Measurements from ENCODE around the gene NEURL1B.

Gene NEURL1B

GRCh38 chr5:172671091-172671490 lies 30.0 kb downstream of the NEURL1B start:
- POLR2A ChIA-PET, result no interaction called here
- no peaks in the 10 kb centered on the region for H3K36me3 ChIP-seq (ENCODE audit: control insufficient read depth in 2 of 2, insufficient read depth in 1 of 2, low read length in 2 of 2)
- no peaks in the 10 kb centered on the region for H3K4me1 ChIP-seq (ENCODE audit: control insufficient read depth, insufficient read depth, low read length)
- CTCF ChIA-PET, result no interaction called here
- no peak overlapping the region for H3K27ac ChIP-seq (ENCODE audit: extremely low read depth, low read depth, low read length)
- H3K9me3 ChIP-seq (ENCODE audit: control insufficient read depth, insufficient read depth, low read depth, low read length), result no peaks in the 10 kb centered on the region
- H3K4me3 ChIP-seq (ENCODE audit: low read depth, low read length), result no peak overlapping the region
- no peak for TF ChIP-seq ZFP37 (tag by site-specific recombination; IDR thresholded peaks at IDR 0.05)
- no peak for TF ChIP-seq ZSCAN5A (tag by site-specific recombination; IDR thresholded peaks at IDR 0.05)
- no peak for TF ChIP-seq ZNF670 (tag by site-specific recombination; IDR thresholded peaks at IDR 0.05; ENCODE audit: low read depth)
- no peak for TF ChIP-seq ZNF26 (tag by site-specific recombination; IDR thresholded peaks at IDR 0.05)
- no peak for TF ChIP-seq ZNF521 (tag by site-specific recombination; IDR thresholded peaks at IDR 0.05)
- no peak for TF ChIP-seq ZBTB17 (tag by site-specific recombination; IDR thresholded peaks at IDR 0.05)
- no peak for TF ChIP-seq ZIC2 (tag by site-specific recombination; IDR thresholded peaks at IDR 0.05)
- no peak for TF ChIP-seq ZNF768 (tag by site-specific recombination; IDR thresholded peaks at IDR 0.05)
- no peak for TF ChIP-seq ZNF654 (tag by site-specific recombination; IDR thresholded peaks at IDR 0.05; ENCODE audit: low read depth)
- no peak for TF ChIP-seq ZXDB (tag by site-specific recombination; IDR thresholded peaks at IDR 0.05)
- no peak for TF ChIP-seq ZFP69B (tag by site-specific recombination; IDR thresholded peaks at IDR 0.05)
- TF ChIP-seq ZNF549 (tag by site-specific recombination; IDR thresholded peaks at IDR 0.05), result no peak
- no peak for TF ChIP-seq ZNF791 (tag by site-specific recombination; IDR thresholded peaks at IDR 0.05)
- TF ChIP-seq ZNF354C (tag by site-specific recombination; IDR thresholded peaks at IDR 0.05; ENCODE audit: borderline replicate concordance, low read depth), result no peak
- TF ChIP-seq ZNF37A (tag by site-specific recombination; IDR thresholded peaks at IDR 0.05), result no peak

GRCh38 chr5:172672681-172673080 lies 31.6 kb downstream of the NEURL1B start:
- Histone ChIP-seq H3K27ac (ENCODE audit: extremely low read depth, low read depth, low read length) (no peak overlapping the region), H3K4me1 (ENCODE audit: control insufficient read depth, insufficient read depth, low read length) (no peaks in the 10 kb centered on the region), H3K36me3 (ENCODE audit: control insufficient read depth in 2 of 2, insufficient read depth in 1 of 2, low read length in 2 of 2) (no peaks in the 10 kb centered on the region), H3K4me3 (ENCODE audit: low read depth, low read length) (no peak overlapping the region), H3K9me3 (ENCODE audit: control insufficient read depth, insufficient read depth, low read depth, low read length) (no peaks in the 10 kb centered on the region)
- ChIA-PET CTCF (interaction anchor here (0.6 to 1.3 kb wide), 9 partner anchors 10 to 506 kb away, joined by 3 to 9 read pairs (median 3); no protein-coding TSS in a partner anchor), POLR2A (no interaction called here)
- no peak for TF ChIP-seq ZNF18 (tag by site-specific recombination; IDR thresholded peaks at IDR 0.05)
- peak; percentile 26; the same call in 1 of the 2 replicates for TF ChIP-seq PRDM6 (tag by site-specific recombination; IDR thresholded peaks at IDR 0.05)
- TF ChIP-seq ZSCAN5A (tag by site-specific recombination; IDR thresholded peaks at IDR 0.05), result no peak
- no peak for TF ChIP-seq ZNF791 (tag by site-specific recombination; IDR thresholded peaks at IDR 0.05)
- no peak for TF ChIP-seq PRDM10 (tag by site-specific recombination; IDR thresholded peaks at IDR 0.05)
- TF ChIP-seq ZBTB7A (tag by site-specific recombination; IDR thresholded peaks at IDR 0.05; ENCODE audit: low read depth), result no peak
